LNCaP clone FGC (cell line): ENCODE results near the gene NEUROG3.

Experiments
- DNase-seq: peaks from one replicate; pipeline ENCODE4 v3.0.0-alpha.2; 2011; ENCODE audit warnings: low read depth
- H3K4me3 ChIP-seq: 2 replicates; pipeline ENCODE4 v1.5.1; 2011; ENCODE audit warnings: mild to moderate bottlenecking, low read depth, low read length, control low read depth
- CTCF ChIP-seq: IDR thresholded peaks from 2 replicates; pipeline ENCODE4 v1.5.1; 2012; ENCODE audit warnings: mild to moderate bottlenecking; ENCODE audit not compliant: control insufficient read depth, insufficient read depth; ENCODE audit errors: extremely low read depth

The NEUROG3 gene

GRCh38 chr10:69572159-69573055, 815 bp downstream of the NEUROG3 start:
- DNase-seq, result no peak
- no peak overlapping the region for H3K4me3 ChIP-seq
- no peak for TF ChIP-seq CTCF

GRCh38 chr10:69571618-69572158, 1.5 kb downstream of the NEUROG3 start:
- H3K4me3 ChIP-seq, result no peak overlapping the region
- no peak for DNase-seq
- no peak for TF ChIP-seq CTCF

GRCh38 chr10:69570050-69570816, 3.0 kb downstream of the NEUROG3 start:
- no peak for DNase-seq
- no peak overlapping the region for H3K4me3 ChIP-seq
- no peak for TF ChIP-seq CTCF

- TF ChIP-seq CTCF, result no peak
- no peak overlapping the region for H3K4me3 ChIP-seq
- no peak for DNase-seq
These were observed 3.8 kb downstream of the NEUROG3 start for GRCh38 chr10:69569396-69569934.

GRCh38 chr10:69568472-69569395, 4.5 kb downstream of the NEUROG3 start:
- TF ChIP-seq CTCF, result no peak
- no peak for DNase-seq
- H3K4me3 ChIP-seq, result no peak overlapping the region

GRCh38 chr10:69567920-69568319, 5.3 kb downstream of the NEUROG3 start:
- no peak overlapping the region for H3K4me3 ChIP-seq
- TF ChIP-seq CTCF, result no peak
- DNase-seq, result peak; percentile 7
